Stimulated activated CD4-positive, alpha-beta T cell treated with anti-CD3 and anti-CD28 coated beads, TNF-alpha, amount 100 ng/mL, for 4 hours (primary cell): Measurements from ENCODE around the gene PAM16.

Source experiments
- DNase-seq, 3 experiments: peaks; one replicate each; pipeline ENCODE4 v3.0.0-alpha.2; 2020; ENCODE audit warnings: low read depth in 3 of 3

The PAM16 gene

GRCh38 chr16:4298761-4299522, 52.2 kb downstream of the PAM16 start:
- DNase-seq: no peak

- no peak for DNase-seq
Observed at GRCh38 chr16:4297480-4297879, 53.6 kb downstream of the PAM16 start.

- DNase-seq: no peak
Observed at GRCh38 chr16:4295581-4295980, 55.5 kb downstream of the PAM16 start.

- DNase-seq: no peak
Observed at GRCh38 chr16:4293822-4294457, 57.2 kb downstream of the PAM16 start.

- no peak for DNase-seq
Observed at GRCh38 chr16:4293181-4293716, 57.9 kb downstream of the PAM16 start.

- DNase-seq: no peak
Observed at GRCh38 chr16:4291699-4292098, 59.4 kb downstream of the PAM16 start.
